GM10266 (cell line): ENCODE data around the gene DGKH.
"Not testable (repeated sequence)": the region's sequence is repeated elsewhere in the genome, so short reads cannot be mapped to it uniquely, and the experiment has no call there.

Source experiments
- DNase-seq: peaks from one replicate; pipeline ENCODE4 v3.0.0; 2012; ENCODE audit errors: extremely low spot score
- CTCF ChIP-seq: IDR thresholded peaks from 2 replicates; pipeline ENCODE4 v1.5.1; 2012; ENCODE audit warnings: mild to moderate bottlenecking, low read depth; ENCODE audit not compliant: control insufficient read depth, insufficient read depth; ENCODE audit errors: missing control alignments

The DGKH gene

GRCh38 chr13:42153199-42154113, 105.0 kb downstream of the DGKH start:
- no peak for DNase-seq
- no peak for TF ChIP-seq CTCF

GRCh38 chr13:42155251-42155650, 106.8 kb downstream of the DGKH start:
- no peak for DNase-seq
- TF ChIP-seq CTCF: no peak

GRCh38 chr13:42163338-42163737, 114.9 kb downstream of the DGKH start:
- DNase-seq: not testable (repeated sequence)

- DNase-seq: not testable (repeated sequence)
Observed at GRCh38 chr13:42163910-42164309, 115.5 kb downstream of the DGKH start.

- DNase-seq: no peak
Observed at GRCh38 chr13:42164557-42165125, 116.2 kb downstream of the DGKH start.

GRCh38 chr13:42168496-42168895, 120.0 kb downstream of the DGKH start:
- TF ChIP-seq CTCF: no peak
- no peak for DNase-seq

More at GRCh38 chr13:42164557-42165125, 116.2 kb downstream of the DGKH start:
- no peak for TF ChIP-seq CTCF

- no peak for DNase-seq
Observed at GRCh38 chr13:42170029-42170428, 121.6 kb downstream of the DGKH start.

More at GRCh38 chr13:42170029-42170428, 121.6 kb downstream of the DGKH start:
- no peak for TF ChIP-seq CTCF
